AG10803 (cell line): ENCODE results near the gene PELI2.
A peak's percentile ranks its signal among the peaks of the same experiment; 100 is the strongest.

Source experiments
- DNase-seq: peaks from one replicate; pipeline ENCODE4 v3.0.0; 2010; ENCODE audit warnings: low read depth
- H3K4me3 ChIP-seq: 2 replicates; pipeline ENCODE4 v1.5.1; 2011; ENCODE audit warnings: mild to moderate bottlenecking, low read length, control low read depth
- CTCF ChIP-seq: conservative IDR thresholded peaks from 2 replicates; pipeline ENCODE4 v1.5.1; 2011; ENCODE audit warnings: mild to moderate bottlenecking, low read length, control low read depth, inconsistent platforms

Gene PELI2

GRCh38 chr14:56318393-56319115 is 200.3 kb downstream of the PELI2 start:
- no peak for DNase-seq
- TF ChIP-seq CTCF: no peak
- H3K4me3 ChIP-seq: no peak overlapping the region

GRCh38 chr14:56321861-56322260 is 203.7 kb downstream of the PELI2 start:
- no peak overlapping the region for H3K4me3 ChIP-seq
- no peak for TF ChIP-seq CTCF
- no peak for DNase-seq

- no peak for DNase-seq
- TF ChIP-seq CTCF: no peak
Observed at GRCh38 chr14:56322531-56322930, 204.3 kb downstream of the PELI2 start.

GRCh38 chr14:56324454-56324853 is 206.2 kb downstream of the PELI2 start:
- TF ChIP-seq CTCF: no peak
- DNase-seq: peak; percentile 36
- no peak overlapping the region for H3K4me3 ChIP-seq

More at GRCh38 chr14:56322531-56322930, 204.3 kb downstream of the PELI2 start:
- H3K4me3 ChIP-seq: no peak overlapping the region

- no peak overlapping the region for H3K4me3 ChIP-seq
- DNase-seq: peak; percentile 67
- TF ChIP-seq CTCF: no peak
Observed at GRCh38 chr14:56324856-56325699, 206.9 kb downstream of the PELI2 start.

GRCh38 chr14:56328021-56328420 is 209.8 kb downstream of the PELI2 start:
- DNase-seq: no peak
- H3K4me3 ChIP-seq: no peak overlapping the region
- no peak for TF ChIP-seq CTCF

- TF ChIP-seq CTCF: no peak
- no peak overlapping the region for H3K4me3 ChIP-seq
- DNase-seq: no peak
Observed at GRCh38 chr14:56331592-56332216, 213.5 kb downstream of the PELI2 start.
